B cell (primary cell): ENCODE measurements around the gene BCKDHA.

Experiments used
- CTCF ChIP-seq: fragments of 200-600 bp; IDR thresholded peaks from one replicate; pipeline ENCODE4 v1.8.0; 2022; ENCODE audit warnings: antibody characterized with exemption, mild to moderate bottlenecking
- EZH2 ChIP-seq: IDR thresholded peaks from 2 replicates; pipeline ENCODE4 v1.6.1; 2012; ENCODE audit warnings: borderline replicate concordance, low read depth, mild to moderate bottlenecking, moderate library complexity, low read length; ENCODE audit not compliant: insufficient read depth, poor library complexity, severe bottlenecking

GRCh38 chr19:41422456-41422855, 24.8 kb downstream of the BCKDHA start:
- no peak for TF ChIP-seq CTCF
- TF ChIP-seq EZH2, result no peak
